HCT116 (cell line): Measurements from ENCODE around the gene STX16. TPM values are rescaled to one million over a fixed set of nuclear protein-coding genes. Genes with fewer than 3 reads are reported as not detected.

Experiments used
- ATAC-seq: fragments of 200-7000 bp; cut with Tn5 transposase; 2 replicates; pipeline ENCODE4 v1.9.1; 2020; ENCODE audit warnings: mild to moderate bottlenecking, moderate library complexity
- BruUV-seq: library from RNA; stranded (reverse); fragments of 400-500 nt; replicated peaks from 2 replicates; lab custom pipeline; 2021; lab: Mats Ljungman, UMichigan
- CTCF ChIA-PET: fragments of 300-600 bp; sonication (Branson Sonifier 250); formaldehyde crosslinking; loops from one replicate; lab custom pipeline; 2021; ENCODE audit warnings: antibody characterized with exemption; lab: Charles Lee
- POLR2A ChIA-PET: fragments of 300-600, 350-600 bp; sonication (Branson Sonifier 250); formaldehyde crosslinking; loops from one replicate; lab custom pipeline; 2021; ENCODE audit warnings: antibody characterized with exemption; lab: Charles Lee
- RAD21 ChIA-PET, 2 experiments: fragments of 300-600 bp; sonication (Branson Sonifier 250); formaldehyde crosslinking; loops; one replicate each; lab custom pipeline; 2023; ENCODE audit warnings: low total read pairs in 2 of 2; ENCODE audit not compliant: uncharacterized antibody in 2 of 2, unreplicated experiment in 2 of 2, low non-redundant PET in 1 of 2; lab: Charles Lee
- DNase-seq: peaks from one replicate; pipeline ENCODE4 v3.0.0-alpha.2; 2010; ENCODE audit warnings: low read depth, low spot score
- H2AFZ ChIP-seq: fragments of 200-600 bp; shearing (Covaris generic), sonication (generic); 2 replicates; pipeline ENCODE4 v1.6.1; 2017; ENCODE audit warnings: low read depth, mixed run types, mixed read lengths, antibody characterized with exemption, low read length; ENCODE audit not compliant: poor library complexity, severe bottlenecking
- H3K27ac ChIP-seq: 2 replicates; pipeline ENCODE4 v1.5.1; 2012; ENCODE audit warnings: low read depth, low read length
- H3K27me3 ChIP-seq: fragments of 200-600 bp; sonication (generic); 2 replicates; pipeline ENCODE4 v1.6.1; 2016; ENCODE audit warnings: mixed run types, low read length, mixed read lengths; ENCODE audit not compliant: insufficient read depth
- H3K36me3 ChIP-seq, 2 experiments: fragments of 200-500 bp in 1 of 2; fragments of 200-600 bp in 1 of 2; sonication (Bioruptor generic) in 1 of 2; sonication (generic) in 1 of 2; 2 replicates each; pipeline versions ENCODE4 v1.5.1 to v1.6.1; 2014 to 2016; ENCODE audit warnings: low read length in 2 of 2, inconsistent platforms in 1 of 2, mixed read lengths in 1 of 2, mixed run types in 1 of 2; ENCODE audit not compliant: insufficient read depth in 2 of 2, control insufficient read depth in 1 of 2
- H3K4me1 ChIP-seq, 2 experiments: fragments of 200-600 bp in 1 of 2; sonication (generic) in 1 of 2; 2 replicates each; pipeline versions ENCODE4 v1.5.1 to v1.6.1; 2012 to 2017; ENCODE audit warnings: low read length in 2 of 2, inconsistent platforms in 1 of 2, mild to moderate bottlenecking in 1 of 2, mixed read lengths in 1 of 2, mixed run types in 1 of 2, moderate library complexity in 1 of 2; ENCODE audit not compliant: insufficient read depth in 2 of 2, control insufficient read depth in 1 of 2
- H3K4me2 ChIP-seq: fragments of 200-600 bp; sonication (generic); 2 replicates; pipeline ENCODE4 v1.6.1; 2017; ENCODE audit warnings: mixed run types, low read length, mixed read lengths
- H3K4me3 ChIP-seq, 2 experiments: fragments of 200-600 bp in 1 of 2; sonication (generic) in 1 of 2; replicated peaks in 1 of 2; 2 replicates each; pipeline ENCODE4 v1.5.1; 2011 to 2016; ENCODE audit warnings: low read length in 2 of 2, control low read depth in 1 of 2, low read depth in 1 of 2, mild to moderate bottlenecking in 1 of 2, mixed read lengths in 1 of 2, mixed run types in 1 of 2
- H3K79me2 ChIP-seq: fragments of 200-600 bp; sonication (generic); 2 replicates; pipeline ENCODE4 v1.6.1; 2017; ENCODE audit warnings: mild to moderate bottlenecking, mixed run types, low read length, moderate library complexity, mixed read lengths; ENCODE audit not compliant: insufficient read depth
- H3K9ac ChIP-seq: fragments of 200-600 bp; sonication (generic); 2 replicates; pipeline ENCODE4 v1.6.1; 2016; ENCODE audit warnings: low read length, mixed read lengths
- H3K9me2 ChIP-seq: fragments of 200-600 bp; sonication (generic), shearing (Covaris generic); 2 replicates; pipeline ENCODE4 v1.6.1; 2017; ENCODE audit warnings: mixed run types, mild to moderate bottlenecking, moderate library complexity; ENCODE audit not compliant: insufficient read depth
- H3K9me3 ChIP-seq, 2 experiments: fragments of 200-500 bp in 1 of 2; fragments of 200-600 bp in 1 of 2; sonication (Bioruptor generic) in 1 of 2; sonication (generic) in 1 of 2; 2 replicates each; pipeline ENCODE4 v1.6.1; 2014 to 2017; ENCODE audit warnings: low read length in 2 of 2, mixed read lengths in 2 of 2, inconsistent platforms in 1 of 2, low read depth in 1 of 2, mild to moderate bottlenecking in 1 of 2, mixed run types in 1 of 2, moderate library complexity in 1 of 2; ENCODE audit not compliant: control insufficient read depth in 1 of 2, insufficient read depth in 1 of 2
- H4K20me1 ChIP-seq: fragments of 200-600 bp; sonication (generic), shearing (Covaris generic); 2 replicates; pipeline ENCODE4 v1.6.1; 2017; ENCODE audit warnings: mixed run types, mild to moderate bottlenecking, moderate library complexity; ENCODE audit not compliant: insufficient read depth
- CBX3 ChIP-seq: IDR thresholded peaks from 2 replicates; pipeline ENCODE4 v1.6.1; 2012; ENCODE audit warnings: low read depth
- CEBPB ChIP-seq: IDR thresholded peaks from 2 replicates; pipeline ENCODE4 v1.6.1; 2012; ENCODE audit warnings: low read depth
- CTCF ChIP-seq, 3 experiments: fragments of 200-600 bp in 1 of 3; sonication (generic) in 1 of 3; IDR thresholded peaks in 2 of 3; conservative IDR thresholded peaks in 1 of 3; 2 replicates each; pipeline ENCODE4 v1.5.1; 2012 to 2017; ENCODE audit warnings: low read depth in 2 of 3, low read length in 2 of 3, antibody characterized with exemption in 1 of 3, borderline replicate concordance in 1 of 3, control low read depth in 1 of 3, mild to moderate bottlenecking in 1 of 3, mixed read lengths in 1 of 3, mixed run types in 1 of 3, moderate library complexity in 1 of 3; ENCODE audit not compliant: insufficient read depth in 1 of 3
- EGR1 ChIP-seq: IDR thresholded peaks from 2 replicates; pipeline ENCODE4 v1.6.1; 2012; ENCODE audit warnings: low read depth
- ELF1 ChIP-seq: IDR thresholded peaks from 2 replicates; pipeline ENCODE4 v1.6.1; 2012; ENCODE audit warnings: low read depth, borderline replicate concordance
- EZH2phosphoT487 ChIP-seq: fragments of 200-600 bp; IDR thresholded peaks from 2 replicates; pipeline ENCODE4 v1.6.1; 2018; ENCODE audit warnings: antibody characterized with exemption, borderline replicate concordance
- FOSL1 ChIP-seq: IDR thresholded peaks from 2 replicates; pipeline ENCODE4 v1.6.1; 2012; ENCODE audit warnings: low read depth
- JUND ChIP-seq: IDR thresholded peaks from 2 replicates; pipeline ENCODE4 v1.6.1; 2012
- MAX ChIP-seq: IDR thresholded peaks from 2 replicates; pipeline ENCODE4 v1.6.1; 2012
- POLR2A ChIP-seq: IDR thresholded peaks from 2 replicates; pipeline ENCODE4 v1.7.0; 2011; ENCODE audit warnings: borderline replicate concordance; ENCODE audit not compliant: insufficient read depth, insufficient read length; ENCODE audit errors: extremely low read depth
- POLR2AphosphoS5 ChIP-seq: IDR thresholded peaks from 2 replicates; pipeline ENCODE4 v1.6.1; 2011; ENCODE audit warnings: mild to moderate bottlenecking, low read depth, low read length, moderate library complexity
- RAD21 ChIP-seq: IDR thresholded peaks from 2 replicates; pipeline ENCODE4 v1.6.1; 2012; ENCODE audit warnings: low read depth, mild to moderate bottlenecking
- SP1 ChIP-seq: IDR thresholded peaks from 2 replicates; pipeline ENCODE4 v1.6.1; 2012; ENCODE audit warnings: low read depth
- SRF ChIP-seq: IDR thresholded peaks from 2 replicates; pipeline ENCODE4 v1.6.1; 2012; ENCODE audit warnings: low read depth
- TCF7L2 ChIP-seq: IDR thresholded peaks from 2 replicates; pipeline ENCODE4 v1.7.0; 2011; ENCODE audit warnings: borderline replicate concordance, inconsistent platforms; ENCODE audit not compliant: insufficient read depth, insufficient read length; ENCODE audit errors: extremely low read depth
- ZBTB33 ChIP-seq: IDR thresholded peaks from 2 replicates; pipeline ENCODE4 v1.6.1; 2011; ENCODE audit warnings: mild to moderate bottlenecking, low read length, moderate library complexity; ENCODE audit not compliant: insufficient replicate concordance; ENCODE audit errors: extremely low read depth
- ZFX ChIP-seq: fragments of 450-650 bp; IDR thresholded peaks from 2 replicates; pipeline ENCODE4 v1.6.1; 2017
- ZNF274 ChIP-seq: fragments of 200-500 bp; sonication (Bioruptor generic); IDR thresholded peaks from 2 replicates; pipeline ENCODE4 v1.6.1; 2014; ENCODE audit warnings: mild to moderate bottlenecking, low read depth, low read length, inconsistent platforms
- intact Hi-C: fragments of 100-400 bp; cut with micrococcal nuclease; formaldehyde crosslinking; loops from 2 replicates; pipeline ENCODE4 v1.10.0; 2022
- total RNA-seq: library from RNA; stranded (reverse); gene quantifications from one replicate; pipeline ENCODE4 v1.2.1, GENCODE V29; 2021; ENCODE audit not compliant: unreplicated experiment
- TF ChIP-seq, protein P1 (sequence below): IDR thresholded peaks from 2 replicates; pipeline ENCODE4 v1.6.1; 2012; ENCODE audit warnings: low read depth

The STX16 gene
- total RNA-seq, 1 experiment from 2014 or later: 55.1 TPM

DNA sequence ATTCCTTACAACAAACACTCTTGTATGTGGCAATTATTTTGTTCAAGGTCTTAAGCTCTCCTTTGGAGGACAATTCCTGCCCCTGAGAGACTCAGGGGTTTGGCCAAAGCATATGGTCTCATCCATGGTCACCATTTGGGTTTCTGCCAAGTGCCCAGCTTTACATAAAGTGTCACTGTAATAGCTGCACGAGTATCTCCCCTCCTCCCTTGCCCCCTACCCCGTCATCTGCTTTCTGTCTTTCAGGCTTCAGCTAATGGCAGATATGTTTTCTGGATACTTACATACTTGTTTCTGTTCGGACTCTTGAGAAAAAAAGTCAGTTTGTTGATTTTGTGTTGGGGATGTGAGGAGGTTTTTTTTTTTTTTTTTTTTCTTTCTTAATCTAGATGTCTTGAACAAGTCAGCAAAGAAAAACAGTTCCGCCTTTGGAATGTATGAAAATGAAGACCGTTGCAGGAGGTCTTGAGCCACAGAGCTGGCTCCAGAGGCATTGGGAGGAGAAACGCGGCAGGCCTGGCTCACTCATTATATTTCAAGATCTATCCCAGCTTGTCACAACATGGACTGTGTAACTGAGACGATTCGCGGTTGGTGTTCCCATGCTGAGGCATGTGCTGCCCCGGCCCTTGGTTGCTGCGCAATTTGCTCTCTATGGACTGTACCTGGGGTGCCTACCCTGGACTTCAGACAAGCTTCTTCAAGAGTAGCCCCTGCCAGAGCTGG, 32.6 kb upstream of the STX16 start:
- POLR2A ChIA-PET: no interaction called here
- H3K4me1 ChIP-seq: peaks cover 6 to 9% of the 10 kb centered on the region in 2 experiments
- H3K36me3 ChIP-seq: no peaks in the 10 kb centered on the region
- TF ChIP-seq, protein P1, sequence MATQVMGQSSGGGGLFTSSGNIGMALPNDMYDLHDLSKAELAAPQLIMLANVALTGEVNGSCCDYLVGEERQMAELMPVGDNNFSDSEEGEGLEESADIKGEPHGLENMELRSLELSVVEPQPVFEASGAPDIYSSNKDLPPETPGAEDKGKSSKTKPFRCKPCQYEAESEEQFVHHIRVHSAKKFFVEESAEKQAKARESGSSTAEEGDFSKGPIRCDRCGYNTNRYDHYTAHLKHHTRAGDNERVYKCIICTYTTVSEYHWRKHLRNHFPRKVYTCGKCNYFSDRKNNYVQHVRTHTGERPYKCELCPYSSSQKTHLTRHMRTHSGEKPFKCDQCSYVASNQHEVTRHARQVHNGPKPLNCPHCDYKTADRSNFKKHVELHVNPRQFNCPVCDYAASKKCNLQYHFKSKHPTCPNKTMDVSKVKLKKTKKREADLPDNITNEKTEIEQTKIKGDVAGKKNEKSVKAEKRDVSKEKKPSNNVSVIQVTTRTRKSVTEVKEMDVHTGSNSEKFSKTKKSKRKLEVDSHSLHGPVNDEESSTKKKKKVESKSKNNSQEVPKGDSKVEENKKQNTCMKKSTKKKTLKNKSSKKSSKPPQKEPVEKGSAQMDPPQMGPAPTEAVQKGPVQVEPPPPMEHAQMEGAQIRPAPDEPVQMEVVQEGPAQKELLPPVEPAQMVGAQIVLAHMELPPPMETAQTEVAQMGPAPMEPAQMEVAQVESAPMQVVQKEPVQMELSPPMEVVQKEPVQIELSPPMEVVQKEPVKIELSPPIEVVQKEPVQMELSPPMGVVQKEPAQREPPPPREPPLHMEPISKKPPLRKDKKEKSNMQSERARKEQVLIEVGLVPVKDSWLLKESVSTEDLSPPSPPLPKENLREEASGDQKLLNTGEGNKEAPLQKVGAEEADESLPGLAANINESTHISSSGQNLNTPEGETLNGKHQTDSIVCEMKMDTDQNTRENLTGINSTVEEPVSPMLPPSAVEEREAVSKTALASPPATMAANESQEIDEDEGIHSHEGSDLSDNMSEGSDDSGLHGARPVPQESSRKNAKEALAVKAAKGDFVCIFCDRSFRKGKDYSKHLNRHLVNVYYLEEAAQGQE: no peak
- TF ChIP-seq EZH2phosphoT487 (no peak), ZBTB33 (no peak), JUND (no peak), ELF1 (no peak), POLR2AphosphoS5 (no peak), SP1 (no peak), CEBPB (no peak), POLR2A (no peak), RAD21 (no peak), FOSL1 (no peak), MAX (no peak), CTCF (IDR thresholded peaks at IDR 0.05 in 2 of 3, conservative IDR thresholded peaks at IDR 0.05 in 1 of 3; ENCODE audit: borderline replicate concordance in 1 of 3, insufficient read depth in 1 of 3, low read depth in 2 of 3, low read length in 2 of 3) (no peak), EGR1 (no peak), CBX3 (no peak), ZFX (no peak), ZNF274 (no peak), SRF (no peak), TCF7L2 (no peak)
- TF ChIP-seq, all 23 proteins: peak for 0
- Histone ChIP-seq H3K4me2 (no peak overlapping the region), H3K4me3 (no peak overlapping the region), H3K9me2 (no peaks in the 10 kb centered on the region), H3K27me3 (no peaks in the 10 kb centered on the region), H3K27ac (no peak overlapping the region), H3K9me3 (no peaks in the 10 kb centered on the region), H4K20me1 (no peaks in the 10 kb centered on the region), H3K9ac (no peak overlapping the region), H3K79me2 (no peaks in the 10 kb centered on the region), H2AFZ (no peak overlapping the region)
- ATAC-seq: no peak
- ChIA-PET CTCF (no interaction called here), RAD21 (no interaction called here)
- intact Hi-C loops: no loop called here
- no TSS peak for BruUV-seq
- DNase-seq: no peak
